CD4-positive, alpha-beta memory T cell (primary cell): ENCODE results near the gene ANKRD33. TPM values are rescaled to one million over a fixed set of nuclear protein-coding genes. Genes with fewer than 3 reads are reported as not detected.
A peak's percentile ranks its signal among the peaks of the same experiment; 100 is the strongest.

Source experiments
- CTCF ChIA-PET: fragments of 350-600 bp; sonication (Branson Sonifier 250); formaldehyde crosslinking; loops from one replicate; lab custom pipeline; 2021; ENCODE audit warnings: inconsistent platforms; ENCODE audit not compliant: partially characterized antibody; lab: Charles Lee
- POLR2A ChIA-PET: fragments of 350-600 bp; sonication (Branson Sonifier 250); formaldehyde crosslinking; loops from one replicate; lab custom pipeline; 2021; ENCODE audit not compliant: partially characterized antibody; lab: Charles Lee
- DNase-seq, 5 donors: peaks; one replicate each; pipeline versions ENCODE4 v3.0.0 to v3.0.0-alpha.2; 2020 to 2022; ENCODE audit warnings: mixed read lengths in 1 of 5
- H3K27ac ChIP-seq: one replicate; pipeline ENCODE4 v1.7.0; 2013; ENCODE audit warnings: low read depth, low read length
- H3K27me3 ChIP-seq: 2 replicates; pipeline ENCODE4 v1.7.0; 2013; ENCODE audit warnings: mild to moderate bottlenecking, low read length, moderate library complexity; ENCODE audit not compliant: insufficient read depth
- H3K36me3 ChIP-seq: 2 replicates; pipeline ENCODE4 v1.7.0; 2013; ENCODE audit warnings: mild to moderate bottlenecking, low read length, moderate library complexity; ENCODE audit not compliant: insufficient read depth
- H3K4me1 ChIP-seq: 2 replicates; pipeline ENCODE4 v1.7.0; 2013; ENCODE audit warnings: mild to moderate bottlenecking, low read length, moderate library complexity; ENCODE audit not compliant: insufficient read depth
- H3K4me3 ChIP-seq, 2 donors: one replicate each; pipeline ENCODE4 v1.7.0; 2013; ENCODE audit warnings: low read length in 2 of 2, mild to moderate bottlenecking in 1 of 2
- H3K9me3 ChIP-seq, 2 donors: one replicate each; pipeline ENCODE4 v1.7.0; 2013; ENCODE audit warnings: low read length in 2 of 2, control low read depth in 1 of 2; ENCODE audit not compliant: control insufficient read depth in 1 of 2
- H3K27ac Mint-ChIP-seq, 7 donors: one replicate each; pipeline ENCODE4 v1.8.0; 2020 to 2021; ENCODE audit warnings: mixed read lengths in 7 of 7, mild to moderate bottlenecking in 6 of 7, inconsistent platforms in 3 of 7, moderate library complexity in 3 of 7
- H3K27me3 Mint-ChIP-seq, 2 donors: one replicate each; pipeline ENCODE4 v1.8.0; 2020 to 2021; ENCODE audit warnings: mixed read lengths in 2 of 2
- H3K36me3 Mint-ChIP-seq, 2 donors: one replicate each; pipeline ENCODE4 v1.8.0; 2020 to 2021; ENCODE audit warnings: mixed read lengths in 2 of 2, inconsistent platforms in 1 of 2, mild to moderate bottlenecking in 1 of 2
- H3K4me1 Mint-ChIP-seq, 4 donors: one replicate each; pipeline ENCODE4 v1.8.0; 2020 to 2021; ENCODE audit warnings: mixed read lengths in 4 of 4, mild to moderate bottlenecking in 1 of 4
- H3K4me3 Mint-ChIP-seq, 8 donors: one replicate each; pipeline ENCODE4 v1.8.0; 2020 to 2021; ENCODE audit warnings: mixed read lengths in 8 of 8, mild to moderate bottlenecking in 7 of 8, moderate library complexity in 6 of 8, inconsistent platforms in 3 of 8
- H3K9me3 Mint-ChIP-seq, 8 donors: one replicate each; pipeline ENCODE4 v1.8.0; 2020 to 2021; ENCODE audit warnings: mixed read lengths in 8 of 8, mild to moderate bottlenecking in 5 of 8, inconsistent platforms in 3 of 8, moderate library complexity in 1 of 8
- intact Hi-C: fragments of 100-400 bp; cut with micrococcal nuclease; formaldehyde crosslinking; loops from one replicate; pipeline ENCODE4 v1.15.1; 2023
- polyA plus RNA-seq, 2 donors: library from polyadenylated mRNA; unstranded; fragments of 300-500 nt; fragmentation: Illumina TruSeq; gene quantifications; one replicate each; pipeline ENCODE4 v1.2.3, GENCODE V29; 2021
- total RNA-seq, 2 experiments: library from RNA; stranded (reverse); gene quantifications; one replicate each; pipeline ENCODE4 v1.2.3, GENCODE V29; 2021

ANKRD33 gene
- total and polyA plus RNA-seq, 4 experiments from 2014 or later = not detected

GRCh38 chr12:51846271-51846691, 41.6 kb upstream of the ANKRD33 start:
- peaks cover 5 to 33% (median 16%) of the 10 kb centered on the region in 4 donors for H3K4me1 Mint-ChIP-seq
- DNase-seq = no peak
- Histone ChIP-seq H3K27ac (no peak overlapping the region), H3K4me1 (peaks cover 11% of the 10 kb centered on the region), H3K36me3 (no peaks in the 10 kb centered on the region), H3K4me3 (no peak overlapping the region), H3K27me3 (peaks cover 29% of the 10 kb centered on the region), H3K9me3 (no peaks in the 10 kb centered on the region)
- CTCF ChIA-PET = no interaction called here
- H3K36me3 Mint-ChIP-seq = no peaks in the 10 kb centered on the region
- POLR2A ChIA-PET = no interaction called here
- H3K9me3 Mint-ChIP-seq = peaks cover 0 to 2% (median 0%) of the 10 kb centered on the region in 8 donors
- peaks cover 36 to 41% of the 10 kb centered on the region in 2 donors for H3K27me3 Mint-ChIP-seq
- peak overlapping the region in 1 of 7 donors; percentile 48 for H3K27ac Mint-ChIP-seq
- peak overlapping the region; percentile 55 to 87 (median 74) for H3K4me3 Mint-ChIP-seq
- intact Hi-C loops = no loop called here

- ChIA-PET POLR2A (no interaction called here), CTCF (no interaction called here)
- H3K4me3 ChIP-seq = peak overlapping the region in 1 of 2 donors; percentile 27
- DNase-seq = peak in 2 of 5 donors; percentile 20 to 23
- peaks cover 0 to 2% (median 0%) of the 10 kb centered on the region in 8 donors for H3K9me3 Mint-ChIP-seq
- peaks cover 11% of the 10 kb centered on the region for H3K4me1 ChIP-seq
- peak overlapping the region; percentile 72 to 89 (median 84) for H3K4me3 Mint-ChIP-seq
- intact Hi-C loops = no loop called here
- H3K27ac ChIP-seq = no peak overlapping the region
- peaks cover 29% of the 10 kb centered on the region for H3K27me3 ChIP-seq
- peaks cover 7 to 41% (median 19%) of the 10 kb centered on the region in 4 donors for H3K4me1 Mint-ChIP-seq
- H3K27me3 Mint-ChIP-seq = peaks cover 29 to 39% of the 10 kb centered on the region in 2 donors
- H3K9me3 ChIP-seq = no peaks in the 10 kb centered on the region
- no peaks in the 10 kb centered on the region for H3K36me3 Mint-ChIP-seq
- peak overlapping the region in 2 of 7 donors; percentile 68 to 73 for H3K27ac Mint-ChIP-seq
- H3K36me3 ChIP-seq = no peaks in the 10 kb centered on the region
Observed at GRCh38 chr12:51846911-51847642, 40.8 kb upstream of the ANKRD33 start.

GRCh38 chr12:51847643-51848325, 40.1 kb upstream of the ANKRD33 start:
- Histone ChIP-seq H3K9me3 (no peaks in the 10 kb centered on the region), H3K27ac (no peak overlapping the region), H3K27me3 (peaks cover 29% of the 10 kb centered on the region), H3K4me3 (no peak overlapping the region), H3K36me3 (no peaks in the 10 kb centered on the region), H3K4me1 (peaks cover 11% of the 10 kb centered on the region)
- intact Hi-C loops = no loop called here
- Mint-ChIP-seq H3K4me3 (peak overlapping the region; percentile 12 to 79 (median 56)), H3K27me3 (peaks cover 28 to 35% of the 10 kb centered on the region in 2 donors), H3K36me3 (no peaks in the 10 kb centered on the region), H3K4me1 (peaks cover 7 to 46% (median 21%) of the 10 kb centered on the region in 4 donors), H3K27ac (no peak overlapping the region), H3K9me3 (peaks cover 0 to 2% (median 0%) of the 10 kb centered on the region in 8 donors)
- no peak for DNase-seq
- ChIA-PET CTCF (no interaction called here), POLR2A (no interaction called here)

- H3K9me3 ChIP-seq = no peaks in the 10 kb centered on the region
- Mint-ChIP-seq H3K4me3 (peak within 1 kb of the TSS; percentile 12 to 79 (median 58)), H3K9me3 (peaks cover 0 to 2% (median 0%) of the 10 kb centered on the region in 8 donors), H3K36me3 (no peaks in the 10 kb centered on the region), H3K27ac (no peak within 1 kb of the TSS), H3K4me1 (peaks cover 7 to 46% (median 21%) of the 10 kb centered on the region in 4 donors), H3K27me3 (peaks cover 33% of the 10 kb centered on the region in 2 donors)
- CTCF ChIA-PET = no interaction called here
- no peak within 1 kb of the TSS for H3K27ac ChIP-seq
- POLR2A ChIA-PET = no interaction called here
- H3K36me3 ChIP-seq = no peaks in the 10 kb centered on the region
- H3K27me3 ChIP-seq = peaks cover 29% of the 10 kb centered on the region
- no peak for DNase-seq
- H3K4me3 ChIP-seq = no peak within 1 kb of the TSS
- H3K4me1 ChIP-seq = peaks cover 11% of the 10 kb centered on the region
- intact Hi-C loops = no loop called here
Observed at GRCh38 chr12:51848326-51848727, 39.6 kb upstream of the ANKRD33 start, which contains the start of gene FIGNL2. Gene FIGNL2 (minus strand): TSS chr12:51848718. CDS start chr12:51822413, 26,305 bp downstream.

- H3K4me3 Mint-ChIP-seq = peak overlapping the region in 2 of 8 donors; percentile 52 to 54
- no peaks in the 10 kb centered on the region for H3K36me3 ChIP-seq
- H3K4me1 Mint-ChIP-seq = peaks cover 7 to 46% (median 21%) of the 10 kb centered on the region in 4 donors
- H3K4me1 ChIP-seq = peaks cover 11% of the 10 kb centered on the region
- no peak overlapping the region for H3K27ac Mint-ChIP-seq
- ChIA-PET POLR2A (no interaction called here), CTCF (no interaction called here)
- no peak overlapping the region for H3K27ac ChIP-seq
- peaks cover 27 to 29% of the 10 kb centered on the region in 2 donors for H3K27me3 Mint-ChIP-seq
- peaks cover 29% of the 10 kb centered on the region for H3K27me3 ChIP-seq
- H3K36me3 Mint-ChIP-seq = no peaks in the 10 kb centered on the region
- H3K9me3 Mint-ChIP-seq = peaks cover 0 to 2% (median 0%) of the 10 kb centered on the region in 8 donors
- H3K4me3 ChIP-seq = no peak overlapping the region
- intact Hi-C loops = no loop called here
- no peak for DNase-seq
- H3K9me3 ChIP-seq = no peaks in the 10 kb centered on the region
Observed at GRCh38 chr12:51848841-51849735, 38.8 kb upstream of the ANKRD33 start.

- no peaks in the 10 kb centered on the region for H3K36me3 ChIP-seq
- Mint-ChIP-seq H3K36me3 (no peaks in the 10 kb centered on the region), H3K27ac (no peak overlapping the region), H3K4me1 (peaks cover 7 to 46% (median 21%) of the 10 kb centered on the region in 4 donors), H3K9me3 (peaks cover 0 to 2% (median 0%) of the 10 kb centered on the region in 8 donors), H3K27me3 (peaks cover 17 to 20% of the 10 kb centered on the region in 2 donors), H3K4me3 (peak overlapping the region in 1 of 8 donors; percentile 20)
- CTCF ChIA-PET = no interaction called here
- no peak overlapping the region for H3K27ac ChIP-seq
- H3K4me1 ChIP-seq = peaks cover 11% of the 10 kb centered on the region
- no peaks in the 10 kb centered on the region for H3K9me3 ChIP-seq
- intact Hi-C loops = no loop called here
- POLR2A ChIA-PET = no interaction called here
- no peak for DNase-seq
- no peak overlapping the region for H3K4me3 ChIP-seq
- H3K27me3 ChIP-seq = peaks cover 21% of the 10 kb centered on the region
Observed at GRCh38 chr12:51850081-51850964, 37.6 kb upstream of the ANKRD33 start.
